Measurements from ENCODE around the gene MLLT1. TPM values are rescaled to one million over a fixed set of nuclear protein-coding genes. Genes with fewer than 3 reads are reported as not detected.

MLLT1 gene
- total RNA-seq, 1 donor from 2014 or later = 5.6 TPM

- no peak overlapping the region for H3K4me2 ChIP-seq
- Mint-ChIP-seq H3K4me3 (no peak overlapping the region), H3K27ac (peak overlapping the region; percentile 57), H3K36me3 (peaks cover 5% of the 10 kb centered on the region), H3K27me3 (ENCODE audit: insufficient read depth, low read depth) (peaks cover 8% of the 10 kb centered on the region), H3K9me3 (peaks cover 34% of the 10 kb centered on the region), H3K4me1 (no peaks in the 10 kb centered on the region)
- no peak overlapping the region for H3K4me3 ChIP-seq
- H3K9ac ChIP-seq = no peak overlapping the region
- no peaks in the 10 kb centered on the region for H3K27me3 ChIP-seq
- no peaks in the 10 kb centered on the region for H4K20me1 ChIP-seq (ENCODE audit: low read depth)
- H3K79me2 ChIP-seq (ENCODE audit: low read depth) = no peaks in the 10 kb centered on the region
- no peaks in the 10 kb centered on the region for H3F3A ChIP-seq (ENCODE audit: low read depth)
- no peaks in the 10 kb centered on the region for H3K36me3 ChIP-seq
- H3K27ac ChIP-seq = no peak overlapping the region
- H3K4me1 ChIP-seq = no peaks in the 10 kb centered on the region
- peaks cover 6% of the 10 kb centered on the region for H3K9me3 ChIP-seq (ENCODE audit: low read depth)
- DNase-seq (ENCODE audit: low spot score) = no peak
- H2AFZ ChIP-seq (replicated peaks) = no peak overlapping the region
- no peak for TF ChIP-seq CTCF (IDR thresholded peaks at IDR 0.05)
- TF ChIP-seq EZH2 (IDR thresholded peaks at IDR 0.05) = no peak
- TF ChIP-seq EZH2phosphoT487 (IDR thresholded peaks at IDR 0.05) = no peak
Measured at GRCh38 chr19:6164906-6165531, 114.8 kb downstream of the MLLT1 start.

GRCh38 chr19:6161271-6161850 lies 118.4 kb downstream of the MLLT1 start:
- no peaks in the 10 kb centered on the region for H3F3A ChIP-seq (ENCODE audit: low read depth)
- H2AFZ ChIP-seq (replicated peaks) = no peak overlapping the region
- DNase-seq (ENCODE audit: low spot score) = peak; percentile 12
- H3K4me2 ChIP-seq = no peak overlapping the region
- no peak overlapping the region for H3K27ac ChIP-seq
- TF ChIP-seq EZH2 (IDR thresholded peaks at IDR 0.05) = no peak
- no peak for TF ChIP-seq EZH2phosphoT487 (IDR thresholded peaks at IDR 0.05)
- no peak for TF ChIP-seq CTCF (IDR thresholded peaks at IDR 0.05)
- no peak overlapping the region for H3K4me3 ChIP-seq
- H3K4me1 Mint-ChIP-seq = no peaks in the 10 kb centered on the region
- no peak overlapping the region for H3K9ac ChIP-seq
- H3K27me3 ChIP-seq = no peaks in the 10 kb centered on the region
- no peak overlapping the region for H3K4me3 Mint-ChIP-seq
- H3K36me3 Mint-ChIP-seq = peaks cover 7% of the 10 kb centered on the region
- H4K20me1 ChIP-seq (ENCODE audit: low read depth) = no peaks in the 10 kb centered on the region
- no peaks in the 10 kb centered on the region for H3K9me3 ChIP-seq (ENCODE audit: low read depth)
- H3K27ac Mint-ChIP-seq = no peak overlapping the region
- H3K27me3 Mint-ChIP-seq (ENCODE audit: insufficient read depth, low read depth) = peaks cover 9% of the 10 kb centered on the region
- no peaks in the 10 kb centered on the region for H3K4me1 ChIP-seq
- H3K9me3 Mint-ChIP-seq = peaks cover 35% of the 10 kb centered on the region
- no peaks in the 10 kb centered on the region for H3K79me2 ChIP-seq (ENCODE audit: low read depth)
- no peaks in the 10 kb centered on the region for H3K36me3 ChIP-seq

Small RNA genes within 50 kb of the gene (small RNA-seq; reads per million reads assigned to genes)
- not detected for gene AC011471.1

Other genes with a start within 250 kb of the MLLT1 start
- gene RFX2, start 169.5 kb downstream of the MLLT1 start, total RNA-seq (ENCODE audit: low replicate concordance) = 6.2 and 11.0 TPM in 2 replicates
- gene ACSBG2, start 144.3 kb downstream of the MLLT1 start, total RNA-seq (ENCODE audit: low replicate concordance) = not detected in 2 replicates
- not detected in 2 replicates for gene ACER1, start 53.6 kb upstream of the MLLT1 start, total RNA-seq (ENCODE audit: low replicate concordance)
- 28.0 and 73.6 TPM in 2 replicates for gene CLPP, start 81.6 kb upstream of the MLLT1 start, total RNA-seq (ENCODE audit: low replicate concordance)
- 19.7 and 94.7 TPM in 2 replicates for gene ALKBH7, start 92.8 kb upstream of the MLLT1 start, total RNA-seq (ENCODE audit: low replicate concordance)
- 0.92 and 2.7 TPM in 2 replicates for gene PSPN, start 96.0 kb upstream of the MLLT1 start, total RNA-seq (ENCODE audit: low replicate concordance)
- gene GTF2F1, start 113.2 kb upstream of the MLLT1 start, total RNA-seq (ENCODE audit: low replicate concordance) = 36.9 and 46.9 TPM in 2 replicates
- gene KHSRP, start 144.8 kb upstream of the MLLT1 start, total RNA-seq (ENCODE audit: low replicate concordance) = 136 and 283 TPM in 2 replicates
- gene SLC25A41, start 153.8 kb upstream of the MLLT1 start, total RNA-seq (ENCODE audit: low replicate concordance) = 0.46 TPM in 1 of 2 replicates, not detected in the other
- gene SLC25A23, start 179.8 kb upstream of the MLLT1 start, total RNA-seq (ENCODE audit: low replicate concordance) = 16.0 and 57.2 TPM in 2 replicates
- 1.2 and 1.3 TPM in 2 replicates for gene CRB3, start 184.3 kb upstream of the MLLT1 start, total RNA-seq (ENCODE audit: low replicate concordance)
- gene DENND1C, start 201.8 kb upstream of the MLLT1 start, total RNA-seq (ENCODE audit: low replicate concordance) = 0.19 TPM in 1 of 2 replicates, not detected in the other
- 2.4 and 7.3 TPM in 2 replicates for gene TUBB4A, start 222.3 kb upstream of the MLLT1 start, total RNA-seq (ENCODE audit: low replicate concordance)